HG02623 (cell line): Measurements from ENCODE around the gene ZNF664.

Experiments
- ATAC-seq: cut with Tn5 transposase; IDR thresholded peaks from one replicate; pipeline ENCODE4 v1.9.1; 2021; ENCODE audit warnings: moderate library complexity; ENCODE audit not compliant: unreplicated experiment

ZNF664 gene

DNA sequence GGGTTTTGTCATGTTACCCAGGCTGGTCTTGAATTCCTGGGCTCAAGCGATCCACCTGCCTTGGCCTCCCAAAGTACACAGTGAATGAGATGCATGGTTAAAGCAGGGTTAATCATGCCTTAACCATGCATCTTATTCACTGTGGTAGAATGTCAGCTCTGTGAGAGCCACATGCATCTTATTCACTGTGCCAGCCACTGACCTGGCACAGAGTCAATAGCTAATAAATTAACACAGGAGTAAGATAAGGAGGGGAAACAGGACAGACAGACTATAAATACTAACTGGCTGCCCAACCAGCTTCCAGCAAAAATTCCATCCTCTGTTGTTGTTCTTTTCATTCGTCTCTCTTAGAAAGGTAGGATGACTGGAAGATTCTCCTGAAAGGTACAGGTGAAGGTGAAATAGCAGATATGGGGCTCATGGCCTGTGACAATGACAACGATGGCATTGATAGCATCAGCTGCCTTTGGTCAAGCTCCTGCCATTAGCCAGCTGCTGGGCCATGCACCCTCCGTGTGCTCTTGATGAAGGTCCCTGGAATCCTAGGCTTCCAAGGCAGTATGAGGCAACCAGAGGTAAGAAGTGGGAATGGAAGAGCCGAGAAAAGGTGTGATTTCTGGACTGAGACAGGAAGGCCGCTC is 76.6 kb downstream of the ZNF664 start:
- no peak for ATAC-seq

DNA sequence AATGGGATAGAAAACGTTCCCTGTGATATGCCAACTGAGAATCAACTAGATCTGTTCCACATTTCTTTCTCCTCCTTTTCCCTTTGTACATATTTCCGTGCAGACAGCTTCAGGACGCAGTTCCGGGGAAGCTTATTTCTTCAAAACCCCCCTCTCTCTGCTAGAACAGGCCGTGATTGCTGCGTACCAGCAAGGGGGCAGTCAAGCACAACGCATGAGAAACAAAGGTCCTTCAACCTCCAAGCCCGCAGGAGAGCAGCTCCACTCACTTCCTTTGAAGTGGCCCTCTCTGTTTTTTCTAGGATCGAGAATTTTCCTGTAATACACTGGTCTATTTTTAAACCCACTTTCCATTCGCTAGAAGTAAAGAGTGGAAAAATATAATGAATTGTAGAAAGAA is 80.8 kb downstream of the ZNF664 start:
- no peak for ATAC-seq

DNA sequence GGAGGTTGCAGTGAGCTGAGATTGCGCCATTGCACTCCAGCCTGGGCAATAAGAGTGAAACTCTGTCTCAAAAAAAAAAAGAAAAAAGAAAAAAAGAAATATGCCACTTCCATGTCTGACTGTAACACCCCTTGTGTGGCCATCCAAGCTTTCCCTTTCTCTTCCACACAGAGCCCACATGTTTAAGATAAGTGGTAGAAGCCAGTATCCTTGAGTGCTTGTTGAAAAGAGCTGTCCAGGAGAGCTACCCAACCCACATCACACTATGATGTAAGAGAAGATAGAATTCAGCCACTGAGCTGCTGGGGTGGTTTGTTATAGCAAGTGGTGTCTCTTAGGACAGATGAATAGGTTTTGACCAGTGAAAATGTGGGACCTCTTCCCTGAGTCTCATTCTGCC is 82.1 kb downstream of the ZNF664 start:
- ATAC-seq, result no peak

DNA sequence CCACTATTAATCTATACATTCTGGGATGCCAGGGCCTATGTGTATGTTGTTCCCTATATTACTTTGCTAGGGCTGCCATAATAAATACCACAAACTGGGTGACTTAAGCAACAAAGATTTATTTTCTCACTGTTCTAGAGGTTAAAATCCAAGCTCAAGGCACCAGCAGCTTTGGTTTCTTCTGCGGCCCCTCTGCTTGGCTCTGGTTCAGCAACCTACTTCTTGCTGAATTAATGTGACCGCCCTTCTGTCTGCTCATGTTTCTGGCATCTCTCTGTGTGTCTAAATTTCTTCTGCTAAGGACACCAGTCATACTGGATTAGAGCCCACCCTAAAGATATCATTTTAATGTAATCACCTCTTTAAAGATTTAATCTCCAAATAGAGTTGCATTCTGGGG is 84.7 kb downstream of the ZNF664 start:
- ATAC-seq, result no peak

DNA sequence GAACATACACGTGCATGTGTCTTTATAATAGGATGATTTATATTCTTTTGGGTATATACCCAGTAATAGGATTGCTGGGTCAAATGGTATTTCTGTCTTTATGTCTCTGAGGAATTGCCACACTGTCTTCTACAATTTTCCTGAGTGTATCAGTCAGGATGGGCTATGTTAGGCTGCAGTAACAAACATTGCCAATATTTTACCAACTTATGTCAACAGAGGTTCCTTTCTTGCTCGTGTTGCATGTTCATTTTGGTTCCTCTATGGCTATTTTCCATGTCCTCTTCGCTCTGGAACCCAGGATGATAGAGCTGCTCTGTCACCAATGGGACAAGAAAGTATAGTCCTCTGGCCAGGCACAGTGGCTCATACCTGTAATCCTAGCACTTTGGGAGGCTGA is 86.7 kb downstream of the ZNF664 start:
- ATAC-seq, result no peak
